Endothelial cell of umbilical vein (primary cell): Measurements from ENCODE around the gene PODXL2. TPM values are rescaled to one million over a fixed set of nuclear protein-coding genes. Genes with fewer than 3 reads are reported as not detected.

Experiments used
- BruUV-seq: library from RNA; stranded (reverse); fragments of 400-500 nt; replicated peaks from 2 replicates; lab custom pipeline; 2021; lab: Mats Ljungman, UMichigan
- CTCF ChIA-PET: fragments of 300-600, 350-600 bp; sonication (Branson Sonifier 250); formaldehyde crosslinking; loops from one replicate; lab custom pipeline; 2021; ENCODE audit warnings: antibody characterized with exemption, inconsistent platforms; lab: Charles Lee
- POLR2A ChIA-PET: fragments of 300-600, 350-600 bp; sonication (Branson Sonifier 250); formaldehyde crosslinking; loops from one replicate; lab custom pipeline; 2021; ENCODE audit warnings: antibody characterized with exemption, inconsistent platforms; lab: Charles Lee
- DNase-seq: peaks from one replicate; pipeline ENCODE4 v3.0.0-alpha.2; 2011; ENCODE audit warnings: low read depth, low spot score
- FAIRE-seq: peaks from 2 replicates; lab custom pipeline; 2011; peaks lifted over from hg19 to GRCh38; lab: Jason Lieb, UNC
- H2AFZ ChIP-seq: 2 replicates; pipeline ENCODE4 v1.6.0; 2012; ENCODE audit warnings: low read depth, low read length, control low read depth, inconsistent platforms
- H3K27ac ChIP-seq: 2 replicates; pipeline ENCODE4 v1.5.1; 2011; ENCODE audit warnings: low read depth, mild to moderate bottlenecking, control low read depth, low read length, moderate library complexity; ENCODE audit not compliant: insufficient read depth
- H3K27me3 ChIP-seq, 2 experiments: 2 replicates each; pipeline versions ENCODE4 v1.6.0 to v1.6.1; 2011; ENCODE audit warnings: low read length in 2 of 2, mixed read lengths in 1 of 2; ENCODE audit not compliant: control insufficient read depth in 2 of 2, insufficient read depth in 2 of 2
- H3K36me3 ChIP-seq, 2 experiments: 2 replicates in 1 of 2; 3 replicates in 1 of 2; pipeline ENCODE4 v1.5.1; 2011; ENCODE audit warnings: low read length in 2 of 2, mild to moderate bottlenecking in 1 of 2, moderate library complexity in 1 of 2; ENCODE audit not compliant: control insufficient read depth in 2 of 2, insufficient read depth in 2 of 2; ENCODE audit errors: extremely low read depth in 1 of 2
- H3K4me1 ChIP-seq: 3 replicates; pipeline ENCODE4 v1.5.1; 2011; ENCODE audit warnings: mild to moderate bottlenecking, low read length; ENCODE audit not compliant: control insufficient read depth, insufficient read depth; ENCODE audit errors: extremely low read depth
- H3K4me2 ChIP-seq: 2 replicates; pipeline ENCODE4 v1.6.1; 2011; ENCODE audit warnings: low read length, control low read depth, mixed read lengths; ENCODE audit not compliant: insufficient read depth
- H3K4me3 ChIP-seq, 3 experiments: fragments of 200-600 bp in 1 of 3; sonication (generic), shearing (Covaris generic) in 1 of 3; replicated peaks in 1 of 3; 2 replicates each; pipeline ENCODE4 v1.5.1; 2011 to 2016; ENCODE audit warnings: control low read depth in 3 of 3, low read length in 3 of 3, mild to moderate bottlenecking in 2 of 3, inconsistent platforms in 1 of 3, low read depth in 1 of 3, moderate library complexity in 1 of 3; ENCODE audit not compliant: insufficient read depth in 1 of 3
- H3K79me2 ChIP-seq: 2 replicates; pipeline ENCODE4 v1.6.0; 2012; ENCODE audit warnings: low read length, inconsistent platforms; ENCODE audit not compliant: control insufficient read depth, insufficient read depth
- H3K9ac ChIP-seq: replicated peaks from 2 replicates; pipeline ENCODE3; 2011; ENCODE audit warnings: low read length, control low read depth; ENCODE audit not compliant: insufficient read depth; ENCODE audit errors: extremely low read depth
- H3K9me1 ChIP-seq: replicated peaks from 3 replicates; pipeline ENCODE4 v1.6.0; 2011; ENCODE audit warnings: mild to moderate bottlenecking, low read length; ENCODE audit not compliant: control insufficient read depth, insufficient read depth; ENCODE audit errors: extremely low read depth
- H3K9me3 ChIP-seq: replicated peaks from 2 replicates; pipeline ENCODE4 v1.5.1; 2012; ENCODE audit warnings: low read length, inconsistent platforms; ENCODE audit not compliant: control insufficient read depth, insufficient read depth
- H4K20me1 ChIP-seq: replicated peaks from 2 replicates; pipeline ENCODE3; 2011; ENCODE audit warnings: mild to moderate bottlenecking, low read length; ENCODE audit not compliant: control insufficient read depth, insufficient read depth; ENCODE audit errors: extremely low read depth
- CTCF ChIP-seq, 2 donors: IDR thresholded peaks; 1 replicate in 1 of 2; 2 replicates in 1 of 2; pipeline ENCODE4 v1.5.1; 2011; ENCODE audit warnings: low read length in 2 of 2, mild to moderate bottlenecking in 2 of 2, moderate library complexity in 2 of 2, control low read depth in 1 of 2, inconsistent platforms in 1 of 2, low read depth in 1 of 2; ENCODE audit not compliant: insufficient read depth in 1 of 2; ENCODE audit errors: extremely low read depth in 1 of 2
- EZH2 ChIP-seq: IDR thresholded peaks from 2 replicates; pipeline ENCODE4 v1.6.1; 2012; ENCODE audit warnings: borderline replicate concordance, low read depth, mild to moderate bottlenecking, moderate library complexity, low read length, inconsistent platforms; ENCODE audit not compliant: severe bottlenecking
- FOS ChIP-seq: IDR thresholded peaks from 2 replicates; pipeline ENCODE4 v1.6.1; 2011; ENCODE audit warnings: mild to moderate bottlenecking, low read length, moderate library complexity, borderline replicate concordance; ENCODE audit not compliant: insufficient read depth
- GATA2 ChIP-seq: IDR thresholded peaks from 2 replicates; pipeline ENCODE4 v1.7.0; 2011; ENCODE audit warnings: low read depth, mild to moderate bottlenecking, moderate library complexity, mixed read lengths, low read length; ENCODE audit not compliant: insufficient read length, insufficient read depth
- JUN ChIP-seq: IDR thresholded peaks from 2 replicates; pipeline ENCODE4 v1.6.1; 2011; ENCODE audit warnings: borderline replicate concordance, low read depth; ENCODE audit not compliant: insufficient read length, insufficient read depth
- MAX ChIP-seq: IDR thresholded peaks from 2 replicates; pipeline ENCODE4 v1.6.1; 2011; ENCODE audit not compliant: insufficient read depth, insufficient read length
- MYC ChIP-seq: IDR thresholded peaks from one replicate; pipeline ENCODE4 v1.6.1; 2011; ENCODE audit warnings: mild to moderate bottlenecking, low read depth, low read length
- POLR2A ChIP-seq: IDR thresholded peaks from 2 replicates; pipeline ENCODE4 v1.6.1; 2012; ENCODE audit warnings: low read depth, mild to moderate bottlenecking, control low read depth, low read length
- POLR2AphosphoS5 ChIP-seq: IDR thresholded peaks from 2 replicates; pipeline ENCODE4 v1.6.1; 2012; ENCODE audit warnings: low read depth, mild to moderate bottlenecking, control low read depth, low read length, moderate library complexity; ENCODE audit not compliant: insufficient read depth
- dilution Hi-C: fragments of 300-500 bp; cut with MboI; formaldehyde crosslinking; loops from one replicate; pipeline ENCODE4 v1.15.0; 2019; ENCODE audit warnings: low sequenced_read_pairs; ENCODE audit not compliant: extremely low pct_ligation_motif_present
- intact Hi-C: fragments of 100-400 bp; cut with micrococcal nuclease; formaldehyde crosslinking; loops from one replicate; pipeline ENCODE4 v1.10.0; 2022
- polyA plus RNA-seq, 4 experiments: library from polyadenylated mRNA; depleted of rRNA in 3 of 4; stranded (reverse) in 3 of 4; unstranded in 1 of 4; fragments of >200 nt; gene quantifications; 2 replicates each; pipeline versions ENCODE4 v1.2.1 to v1.2.3, GENCODE V29; 2011 to 2012; ENCODE audit warnings: missing spikeins in 1 of 4
- total RNA-seq: library from RNA; stranded (reverse); gene quantifications from 2 replicates; pipeline ENCODE4 v1.2.3, GENCODE V29; 2021

The PODXL2 gene
- total and polyA plus RNA-seq, 2 donors (not counting 3 experiments of a cell fraction or from before 2014, with no cell fraction given): 5.5 to 6.5 TPM

GRCh38 chr3:127699416-127700300 lies 70.7 kb downstream of the PODXL2 start:
- TF ChIP-seq POLR2A (no peak), EZH2 (no peak), JUN (no peak), FOS (no peak), MYC (no peak), GATA2 (no peak), MAX (no peak), CTCF (IDR thresholded peaks at IDR 0.05; ENCODE audit: extremely low read depth in 1 of 2, insufficient read depth in 1 of 2, low read depth in 1 of 2, low read length in 2 of 2) (no peak), POLR2AphosphoS5 (no peak)
- Histone ChIP-seq H4K20me1 (no peaks in the 10 kb centered on the region), H3K4me1 (peaks cover 19% of the 10 kb centered on the region), H3K27me3 (no peaks in the 10 kb centered on the region), H3K4me3 (no peak overlapping the region), H3K9me1 (no peaks in the 10 kb centered on the region), H3K4me2 (no peak overlapping the region), H3K27ac (no peak overlapping the region), H3K36me3 (peaks cover 0 to under 1% of the 10 kb centered on the region in 2 experiments), H3K9me3 (no peaks in the 10 kb centered on the region), H2AFZ (no peak overlapping the region), H3K79me2 (peaks cover 1% of the 10 kb centered on the region), H3K9ac (no peak overlapping the region)
- intact Hi-C loops (loop anchor here (10.0 kb wide), 1 partner anchor 275 kb away; no protein-coding TSS in a partner anchor), dilution Hi-C loops (no loop called here)
- ChIA-PET POLR2A (no interaction called here), CTCF (interaction anchor here (0.9 to 1.2 kb wide), 3 partner anchors 9 to 259 kb away, joined by 3 to 4 read pairs (median 3); no protein-coding TSS in a partner anchor)
- DNase-seq: no peak
- no TSS peak for BruUV-seq
- no peak for FAIRE-seq
